ENCODE data around the gene FAM120AOS.

The FAM120AOS gene

GRCh38 chr9:93465855-93466254 is 12.5 kb upstream of the FAM120AOS start:
- no peak for DNase-seq (ENCODE audit: low spot score)
- ATAC-seq (ENCODE audit: low read depth): no peak
- TF ChIP-seq CTCF (IDR thresholded peaks at IDR 0.05; ENCODE audit: poor library complexity, severe bottlenecking): no peak
- Histone ChIP-seq H3K27ac (ENCODE audit: poor library complexity, severe bottlenecking) (no peak overlapping the region), H3K4me1 (ENCODE audit: insufficient read depth, poor library complexity, severe bottlenecking) (peaks cover 57% of the 10 kb centered on the region), H3K36me3 (ENCODE audit: low read depth) (peaks cover 17% of the 10 kb centered on the region), H3K4me3 (ENCODE audit: severe bottlenecking) (no peak overlapping the region), H3K9me3 (ENCODE audit: severe bottlenecking) (no peaks in the 10 kb centered on the region), H3K27me3 (ENCODE audit: insufficient read depth, poor library complexity, severe bottlenecking) (no peaks in the 10 kb centered on the region)

GRCh38 chr9:93464876-93465275 is 11.5 kb upstream of the FAM120AOS start:
- no peak overlapping the region for H3K27ac ChIP-seq (ENCODE audit: poor library complexity, severe bottlenecking)
- DNase-seq (ENCODE audit: low spot score) (no peak), ATAC-seq (ENCODE audit: low read depth) (no peak)
- H3K36me3 ChIP-seq (ENCODE audit: low read depth): peaks cover 20% of the 10 kb centered on the region
- no peak overlapping the region for H3K4me3 ChIP-seq (ENCODE audit: severe bottlenecking)
- H3K9me3 ChIP-seq (ENCODE audit: severe bottlenecking): no peaks in the 10 kb centered on the region
- peaks cover 66% of the 10 kb centered on the region for H3K4me1 ChIP-seq (ENCODE audit: insufficient read depth, poor library complexity, severe bottlenecking)
- no peak for TF ChIP-seq CTCF (IDR thresholded peaks at IDR 0.05; ENCODE audit: poor library complexity, severe bottlenecking)
- H3K27me3 ChIP-seq (ENCODE audit: insufficient read depth, poor library complexity, severe bottlenecking): no peaks in the 10 kb centered on the region

- DNase-seq (ENCODE audit: low spot score) (no peak), ATAC-seq (ENCODE audit: low read depth) (no peak)
- no peaks in the 10 kb centered on the region for H3K9me3 ChIP-seq (ENCODE audit: severe bottlenecking)
- H3K4me3 ChIP-seq (ENCODE audit: severe bottlenecking): no peak overlapping the region
- no peak overlapping the region for H3K27ac ChIP-seq (ENCODE audit: poor library complexity, severe bottlenecking)
- H3K36me3 ChIP-seq (ENCODE audit: low read depth): peaks cover 25% of the 10 kb centered on the region
- no peak for TF ChIP-seq CTCF (IDR thresholded peaks at IDR 0.05; ENCODE audit: poor library complexity, severe bottlenecking)
- H3K4me1 ChIP-seq (ENCODE audit: insufficient read depth, poor library complexity, severe bottlenecking): peaks cover 62% of the 10 kb centered on the region
- H3K27me3 ChIP-seq (ENCODE audit: insufficient read depth, poor library complexity, severe bottlenecking): no peaks in the 10 kb centered on the region
Measured at GRCh38 chr9:93464395-93464794, 11.0 kb upstream of the FAM120AOS start.

GRCh38 chr9:93463638-93464248 is 10.4 kb upstream of the FAM120AOS start:
- ATAC-seq (ENCODE audit: low read depth) (no peak), DNase-seq (ENCODE audit: low spot score) (no peak)
- H3K4me3 ChIP-seq (ENCODE audit: severe bottlenecking): no peak overlapping the region
- H3K4me1 ChIP-seq (ENCODE audit: insufficient read depth, poor library complexity, severe bottlenecking): peaks cover 62% of the 10 kb centered on the region
- no peak overlapping the region for H3K27ac ChIP-seq (ENCODE audit: poor library complexity, severe bottlenecking)
- no peak for TF ChIP-seq CTCF (IDR thresholded peaks at IDR 0.05; ENCODE audit: poor library complexity, severe bottlenecking)
- peaks cover 30% of the 10 kb centered on the region for H3K36me3 ChIP-seq (ENCODE audit: low read depth)
- no peaks in the 10 kb centered on the region for H3K27me3 ChIP-seq (ENCODE audit: insufficient read depth, poor library complexity, severe bottlenecking)
- no peaks in the 10 kb centered on the region for H3K9me3 ChIP-seq (ENCODE audit: severe bottlenecking)

- Histone ChIP-seq H3K9me3 (ENCODE audit: severe bottlenecking) (no peaks in the 10 kb centered on the region), H3K36me3 (ENCODE audit: low read depth) (peaks cover 34% of the 10 kb centered on the region), H3K27me3 (ENCODE audit: insufficient read depth, poor library complexity, severe bottlenecking) (no peaks in the 10 kb centered on the region), H3K4me3 (ENCODE audit: severe bottlenecking) (no peak overlapping the region), H3K27ac (ENCODE audit: poor library complexity, severe bottlenecking) (no peak overlapping the region), H3K4me1 (ENCODE audit: insufficient read depth, poor library complexity, severe bottlenecking) (peaks cover 52% of the 10 kb centered on the region)
- DNase-seq (ENCODE audit: low spot score): no peak
- no peak for TF ChIP-seq CTCF (IDR thresholded peaks at IDR 0.05; ENCODE audit: poor library complexity, severe bottlenecking)
- no peak for ATAC-seq (ENCODE audit: low read depth)
Measured at GRCh38 chr9:93461821-93462220, 8.4 kb upstream of the FAM120AOS start.

Data from RWPE2 (cell line).